Measurements from ENCODE around the gene LRP11. TPM values are rescaled to one million over a fixed set of nuclear protein-coding genes. Genes with fewer than 3 reads are reported as not detected.

The LRP11 gene
- total RNA-seq, 2 experiments from 2014 or later: 1.9 TPM

GRCh38 chr6:149783551-149783950 lies 80.6 kb downstream of the LRP11 start:
- no peaks in the 10 kb centered on the region for H3K9me3 Mint-ChIP-seq
- ATAC-seq (no peak), DNase-seq (no peak)
- H3K36me3 Mint-ChIP-seq (ENCODE audit: low read depth): peaks cover 11% of the 10 kb centered on the region
- ChIA-PET POLR2A (interaction anchor here (0.6 kb wide), 1 partner anchor 1053 kb away, joined by 3 read pairs; no protein-coding TSS in a partner anchor), CTCF (no interaction called here)
- TF ChIP-seq, protein P1, sequence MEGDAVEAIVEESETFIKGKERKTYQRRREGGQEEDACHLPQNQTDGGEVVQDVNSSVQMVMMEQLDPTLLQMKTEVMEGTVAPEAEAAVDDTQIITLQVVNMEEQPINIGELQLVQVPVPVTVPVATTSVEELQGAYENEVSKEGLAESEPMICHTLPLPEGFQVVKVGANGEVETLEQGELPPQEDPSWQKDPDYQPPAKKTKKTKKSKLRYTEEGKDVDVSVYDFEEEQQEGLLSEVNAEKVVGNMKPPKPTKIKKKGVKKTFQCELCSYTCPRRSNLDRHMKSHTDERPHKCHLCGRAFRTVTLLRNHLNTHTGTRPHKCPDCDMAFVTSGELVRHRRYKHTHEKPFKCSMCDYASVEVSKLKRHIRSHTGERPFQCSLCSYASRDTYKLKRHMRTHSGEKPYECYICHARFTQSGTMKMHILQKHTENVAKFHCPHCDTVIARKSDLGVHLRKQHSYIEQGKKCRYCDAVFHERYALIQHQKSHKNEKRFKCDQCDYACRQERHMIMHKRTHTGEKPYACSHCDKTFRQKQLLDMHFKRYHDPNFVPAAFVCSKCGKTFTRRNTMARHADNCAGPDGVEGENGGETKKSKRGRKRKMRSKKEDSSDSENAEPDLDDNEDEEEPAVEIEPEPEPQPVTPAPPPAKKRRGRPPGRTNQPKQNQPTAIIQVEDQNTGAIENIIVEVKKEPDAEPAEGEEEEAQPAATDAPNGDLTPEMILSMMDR (IDR thresholded peaks at IDR 0.05): no peak
- intact Hi-C loops (cut with micrococcal nuclease): no loop called here
- H3K27ac Mint-ChIP-seq: no peak overlapping the region
- H3K4me1 Mint-ChIP-seq (ENCODE audit: low read depth): no peaks in the 10 kb centered on the region
- no peaks in the 10 kb centered on the region for H3K27me3 Mint-ChIP-seq
- H3K4me3 Mint-ChIP-seq: no peak overlapping the region

GRCh38 chr6:149782337-149782736 lies 81.8 kb downstream of the LRP11 start:
- TF ChIP-seq, protein P1 (IDR thresholded peaks at IDR 0.05): no peak
- no peaks in the 10 kb centered on the region for H3K27me3 Mint-ChIP-seq
- no peak overlapping the region for H3K4me3 Mint-ChIP-seq
- ChIA-PET POLR2A (no interaction called here), CTCF (no interaction called here)
- ATAC-seq: no peak
- peaks cover 10% of the 10 kb centered on the region for H3K36me3 Mint-ChIP-seq (ENCODE audit: low read depth)
- intact Hi-C loops (cut with micrococcal nuclease): no loop called here
- H3K4me1 Mint-ChIP-seq (ENCODE audit: low read depth): no peaks in the 10 kb centered on the region
- DNase-seq: no peak
- H3K9me3 Mint-ChIP-seq: no peaks in the 10 kb centered on the region
- H3K27ac Mint-ChIP-seq: no peak overlapping the region

GRCh38 chr6:149781715-149782114 lies 82.4 kb downstream of the LRP11 start:
- intact Hi-C loops (cut with micrococcal nuclease): no loop called here
- Mint-ChIP-seq H3K4me3 (no peak overlapping the region), H3K27ac (peak overlapping the region; percentile 32), H3K9me3 (no peaks in the 10 kb centered on the region), H3K27me3 (no peaks in the 10 kb centered on the region), H3K4me1 (ENCODE audit: low read depth) (no peaks in the 10 kb centered on the region), H3K36me3 (ENCODE audit: low read depth) (peaks cover 10% of the 10 kb centered on the region)
- DNase-seq (no peak), ATAC-seq (no peak)
- ChIA-PET POLR2A (no interaction called here), CTCF (no interaction called here)
- TF ChIP-seq, protein P1 (IDR thresholded peaks at IDR 0.05): no peak

GRCh38 chr6:149779644-149779963 lies 84.6 kb downstream of the LRP11 start:
- ATAC-seq: no peak
- POLR2A ChIA-PET: no interaction called here
- no peak for DNase-seq
- no peak overlapping the region for H3K4me3 Mint-ChIP-seq
- CTCF ChIA-PET: interaction anchor here (0.8 kb wide), 1 partner anchor 9 kb away, joined by 3 read pairs; no protein-coding TSS in a partner anchor
- TF ChIP-seq, protein P1 (IDR thresholded peaks at IDR 0.05): no peak
- intact Hi-C loops (cut with micrococcal nuclease): no loop called here
- no peaks in the 10 kb centered on the region for H3K9me3 Mint-ChIP-seq
- H3K27ac Mint-ChIP-seq: no peak overlapping the region
- no peaks in the 10 kb centered on the region for H3K4me1 Mint-ChIP-seq (ENCODE audit: low read depth)
- H3K36me3 Mint-ChIP-seq (ENCODE audit: low read depth): peaks cover 10% of the 10 kb centered on the region
- H3K27me3 Mint-ChIP-seq: no peaks in the 10 kb centered on the region

GRCh38 chr6:149777624-149778023 lies 86.5 kb downstream of the LRP11 start:
- Mint-ChIP-seq H3K36me3 (ENCODE audit: low read depth) (peaks cover 9% of the 10 kb centered on the region), H3K4me3 (no peak overlapping the region), H3K27ac (no peak overlapping the region), H3K4me1 (ENCODE audit: low read depth) (no peaks in the 10 kb centered on the region), H3K27me3 (no peaks in the 10 kb centered on the region), H3K9me3 (no peaks in the 10 kb centered on the region)
- no peak for ATAC-seq
- ChIA-PET CTCF (no interaction called here), POLR2A (no interaction called here)
- intact Hi-C loops (cut with micrococcal nuclease): no loop called here
- TF ChIP-seq, protein P1 (IDR thresholded peaks at IDR 0.05): no peak
- no peak for DNase-seq
